ENCODE results near the gene SLC1A4.

SLC1A4 gene

DNA sequence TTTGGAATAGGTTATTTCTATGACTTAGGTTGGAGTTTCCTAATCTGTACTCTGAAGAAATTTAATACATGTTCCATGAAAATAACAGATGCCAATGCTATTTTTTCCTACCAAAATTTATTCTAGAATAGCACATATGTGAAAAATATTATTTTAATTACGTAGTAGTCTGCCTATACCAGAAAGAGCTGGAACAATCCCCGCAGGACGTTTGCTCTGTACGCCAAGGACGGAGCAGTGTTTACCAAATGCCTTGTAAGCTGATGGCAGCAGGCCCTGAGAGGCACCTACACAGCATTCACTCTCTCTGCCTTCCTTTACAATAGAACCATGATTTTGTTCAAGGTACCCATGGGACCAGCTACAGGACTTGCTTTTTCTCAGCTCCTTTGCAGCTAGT lies 16.8 kb upstream of the SLC1A4 start:
- H3K9me3 ChIP-seq (ENCODE audit: low read depth, low read length), result no peaks in the 10 kb centered on the region

DNA sequence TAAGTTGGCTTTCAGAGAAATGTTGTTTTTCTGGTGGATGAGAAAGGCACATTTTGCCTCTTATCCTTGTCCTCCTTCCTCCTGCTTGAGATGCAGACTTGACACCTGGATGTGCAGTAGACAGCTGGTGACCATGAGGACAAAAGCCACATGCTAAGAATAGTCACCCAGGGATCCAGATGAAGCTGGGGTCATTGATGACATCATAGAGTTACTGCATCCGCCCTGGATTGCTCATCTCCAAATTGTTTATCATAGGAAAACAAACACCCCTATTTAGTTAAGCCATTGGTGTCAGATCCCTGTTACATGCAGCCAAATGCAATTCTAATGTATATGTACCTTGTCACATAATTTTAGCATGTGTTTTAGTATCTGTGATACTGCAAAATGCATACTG lies 16.3 kb upstream of the SLC1A4 start:
- no peaks in the 10 kb centered on the region for H3K9me3 ChIP-seq (ENCODE audit: low read depth, low read length)
- no peaks in the 10 kb centered on the region for H3K36me3 ChIP-seq (ENCODE audit: insufficient read depth, low read length)
- no peak for TF ChIP-seq FOXP2 (optimal IDR thresholded peaks at IDR 0.05; ENCODE audit: control extremely low read depth, extremely low read length, insufficient read depth)
- TF ChIP-seq EZH2 (IDR thresholded peaks at IDR 0.05), result no peak
- no peak for TF ChIP-seq POLR2AphosphoS5 (IDR thresholded peaks at IDR 0.05; ENCODE audit: borderline replicate concordance, low read depth, low read length)
- H3K27ac ChIP-seq, result no peak overlapping the region
- no peak for DNase-seq (ENCODE audit: low read depth, low spot score)
- no peak overlapping the region for H3K9ac ChIP-seq (ENCODE audit: insufficient read length)
- no peak overlapping the region for H3K4me3 ChIP-seq

More for the DNA sequence above, 16.8 kb upstream of the SLC1A4 start:
- DNase-seq (ENCODE audit: low read depth, low spot score), result no peak
- no peak overlapping the region for H3K27ac ChIP-seq
- H3K9ac ChIP-seq (ENCODE audit: insufficient read length), result no peak overlapping the region
- no peaks in the 10 kb centered on the region for H3K36me3 ChIP-seq (ENCODE audit: insufficient read depth, low read length)
- no peak overlapping the region for H3K4me3 ChIP-seq
- TF ChIP-seq EZH2 (IDR thresholded peaks at IDR 0.05) (no peak), POLR2AphosphoS5 (IDR thresholded peaks at IDR 0.05; ENCODE audit: borderline replicate concordance, low read depth, low read length) (no peak), FOXP2 (optimal IDR thresholded peaks at IDR 0.05; ENCODE audit: control extremely low read depth, extremely low read length, insufficient read depth) (no peak)

DNA sequence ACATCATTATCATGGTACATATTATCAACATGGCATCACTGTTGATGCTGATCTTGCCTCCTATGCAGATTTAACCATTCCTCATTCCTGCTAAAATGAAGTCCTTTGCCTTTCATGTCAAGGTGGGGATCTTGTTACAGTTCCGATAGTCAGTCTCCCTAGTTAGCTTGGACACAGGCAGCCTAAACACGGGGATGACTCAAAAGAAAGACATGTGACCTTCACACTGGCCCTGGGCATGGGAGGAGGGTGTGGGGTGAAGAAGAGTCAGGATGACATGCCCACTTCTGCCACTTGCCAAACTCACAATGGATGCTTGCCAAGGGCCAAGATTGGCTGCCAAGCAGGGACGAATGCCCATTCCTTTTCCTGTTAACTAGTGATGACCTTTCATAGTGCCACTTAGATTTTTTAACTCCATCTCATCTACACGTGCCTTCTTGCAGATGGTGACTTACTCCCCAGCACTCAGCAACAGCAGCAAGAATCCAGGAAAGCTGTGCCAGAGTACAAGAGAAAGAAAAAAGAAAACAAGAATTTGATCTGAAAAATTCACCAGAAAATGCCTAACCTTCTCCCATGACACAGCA lies 13.9 kb upstream of the SLC1A4 start:
- H3K9me3 ChIP-seq (ENCODE audit: low read depth, low read length), result no peaks in the 10 kb centered on the region
- no peak overlapping the region for H3K27ac ChIP-seq
- DNase-seq (ENCODE audit: low read depth, low spot score), result no peak
- no peak overlapping the region for H3K9ac ChIP-seq (ENCODE audit: insufficient read length)
- TF ChIP-seq FOXP2 (optimal IDR thresholded peaks at IDR 0.05; ENCODE audit: control extremely low read depth, extremely low read length, insufficient read depth) (no peak), POLR2AphosphoS5 (IDR thresholded peaks at IDR 0.05; ENCODE audit: borderline replicate concordance, low read depth, low read length) (no peak), EZH2 (IDR thresholded peaks at IDR 0.05) (no peak)
- H3K4me3 ChIP-seq, result no peak overlapping the region
- H3K36me3 ChIP-seq (ENCODE audit: insufficient read depth, low read length), result no peaks in the 10 kb centered on the region

DNA sequence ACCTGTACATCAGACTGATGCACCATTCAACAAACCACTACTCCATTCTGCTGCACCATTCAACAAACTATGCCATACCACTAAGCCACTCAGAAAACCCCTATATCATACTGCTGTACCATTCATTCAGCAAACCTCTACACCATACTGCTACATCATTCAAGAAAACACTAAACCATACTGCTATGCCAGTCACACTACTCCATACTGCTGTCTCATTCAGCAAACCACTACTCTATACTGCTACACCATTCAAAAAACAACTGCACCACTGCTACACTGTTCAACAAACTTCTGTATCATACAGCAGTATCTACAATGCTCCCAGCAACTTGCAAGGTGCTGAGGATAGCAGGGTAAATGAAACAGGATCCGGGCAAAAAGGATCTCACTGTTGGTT lies 12.9 kb upstream of the SLC1A4 start:
- Histone ChIP-seq H3K4me3 (no peak overlapping the region), H3K9ac (ENCODE audit: insufficient read length) (no peak overlapping the region), H3K27ac (no peak overlapping the region), H3K36me3 (ENCODE audit: insufficient read depth, low read length) (no peaks in the 10 kb centered on the region), H3K9me3 (ENCODE audit: low read depth, low read length) (no peaks in the 10 kb centered on the region)
- no peak for DNase-seq (ENCODE audit: low read depth, low spot score)
- TF ChIP-seq EZH2 (IDR thresholded peaks at IDR 0.05) (no peak), FOXP2 (optimal IDR thresholded peaks at IDR 0.05; ENCODE audit: control extremely low read depth, extremely low read length, insufficient read depth) (no peak), POLR2AphosphoS5 (IDR thresholded peaks at IDR 0.05; ENCODE audit: borderline replicate concordance, low read depth, low read length) (no peak)

DNA sequence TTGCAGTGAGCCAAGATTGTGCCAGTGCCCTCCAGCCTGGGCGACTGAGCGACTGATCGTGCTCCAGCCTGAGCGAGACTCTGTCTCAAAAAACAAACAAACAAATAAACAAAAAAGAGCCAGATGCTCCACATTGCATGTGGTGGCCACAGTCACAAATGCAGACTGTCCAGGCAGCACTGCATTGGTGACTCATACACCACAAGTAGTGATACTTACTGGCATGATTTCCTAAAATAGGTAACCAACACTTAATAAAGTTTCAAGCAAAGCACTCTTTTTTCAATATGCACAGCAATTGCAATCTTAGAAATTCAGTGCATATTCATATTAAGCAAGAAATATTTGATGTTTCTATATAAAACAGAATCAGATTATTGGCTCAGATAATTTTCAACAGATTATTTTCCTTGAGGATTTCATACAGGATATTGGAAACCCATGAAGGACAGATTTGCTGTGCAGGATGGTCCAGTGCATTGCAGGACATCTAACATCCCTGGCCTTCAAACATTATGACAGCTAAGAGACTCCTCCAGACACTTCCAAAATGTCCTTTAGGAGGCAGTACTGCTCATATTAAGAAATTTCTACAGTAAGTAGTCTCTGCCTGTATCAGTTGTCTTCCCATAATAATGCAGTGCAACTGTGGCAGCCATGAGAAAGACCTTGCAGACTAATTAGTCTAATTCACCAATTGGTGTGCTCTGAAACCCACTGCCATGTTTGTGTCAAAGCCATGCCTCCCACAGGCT lies 10.5 kb upstream of the SLC1A4 start:
- Histone ChIP-seq H3K9ac (ENCODE audit: insufficient read length) (no peak overlapping the region), H3K4me3 (no peak overlapping the region), H3K9me3 (ENCODE audit: low read depth, low read length) (no peaks in the 10 kb centered on the region), H3K36me3 (ENCODE audit: insufficient read depth, low read length) (no peaks in the 10 kb centered on the region), H3K27ac (no peak overlapping the region)
- DNase-seq (ENCODE audit: low read depth, low spot score), result no peak
- TF ChIP-seq POLR2AphosphoS5 (IDR thresholded peaks at IDR 0.05; ENCODE audit: borderline replicate concordance, low read depth, low read length), result no peak
- no peak for TF ChIP-seq EZH2 (IDR thresholded peaks at IDR 0.05)
- no peak for TF ChIP-seq FOXP2 (optimal IDR thresholded peaks at IDR 0.05; ENCODE audit: control extremely low read depth, extremely low read length, insufficient read depth)

DNA sequence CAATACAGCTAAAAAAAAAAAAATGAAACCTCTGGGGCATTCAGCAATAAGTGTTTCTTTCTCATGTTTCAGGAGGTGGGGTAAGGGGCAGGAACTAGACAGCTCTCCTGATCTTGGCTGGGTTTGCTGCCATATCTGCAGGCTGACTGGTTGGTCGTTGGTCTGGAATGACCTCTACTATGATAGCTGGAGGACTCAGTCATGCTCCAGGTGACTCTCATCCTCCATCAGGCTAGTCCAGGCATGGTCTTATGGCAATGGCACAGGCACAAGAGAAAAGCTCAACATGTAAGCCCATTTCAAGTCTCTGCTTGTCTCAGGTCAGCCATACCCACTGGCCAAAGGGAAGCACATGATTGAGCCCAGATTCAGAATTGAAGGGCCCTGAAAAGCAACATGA lies 9.5 kb upstream of the SLC1A4 start:
- H3K9ac ChIP-seq (ENCODE audit: insufficient read length), result no peak overlapping the region
- TF ChIP-seq POLR2AphosphoS5 (IDR thresholded peaks at IDR 0.05; ENCODE audit: borderline replicate concordance, low read depth, low read length) (no peak), FOXP2 (optimal IDR thresholded peaks at IDR 0.05; ENCODE audit: control extremely low read depth, extremely low read length, insufficient read depth) (no peak), EZH2 (IDR thresholded peaks at IDR 0.05) (no peak)
- no peak for DNase-seq (ENCODE audit: low read depth, low spot score)
- H3K9me3 ChIP-seq (ENCODE audit: low read depth, low read length), result no peaks in the 10 kb centered on the region
- H3K27ac ChIP-seq, result no peak overlapping the region
- H3K4me3 ChIP-seq, result no peak overlapping the region
- H3K36me3 ChIP-seq (ENCODE audit: insufficient read depth, low read length), result no peaks in the 10 kb centered on the region

DNA sequence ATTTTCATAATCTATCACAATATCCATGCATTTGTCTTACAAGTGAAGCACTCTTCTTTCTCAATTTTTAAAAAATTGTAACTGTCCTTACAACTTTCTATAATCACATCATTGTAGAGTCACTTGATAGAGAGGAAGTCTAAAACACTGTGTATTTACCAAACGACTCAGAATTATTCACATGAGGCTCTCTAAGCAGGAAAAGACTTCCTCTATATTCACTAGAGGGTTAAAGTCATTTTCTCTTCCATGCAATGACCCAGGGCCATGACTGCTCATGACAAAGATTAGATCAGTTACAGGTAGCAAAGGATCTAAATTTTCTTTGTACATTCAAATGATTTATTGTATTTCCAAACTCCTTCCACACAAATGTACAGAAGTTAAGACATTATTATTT lies 9.0 kb upstream of the SLC1A4 start:
- Histone ChIP-seq H3K4me3 (no peak overlapping the region), H3K27ac (no peak overlapping the region), H3K9me3 (ENCODE audit: low read depth, low read length) (no peaks in the 10 kb centered on the region), H3K9ac (ENCODE audit: insufficient read length) (no peak overlapping the region), H3K36me3 (ENCODE audit: insufficient read depth, low read length) (no peaks in the 10 kb centered on the region)
- no peak for DNase-seq (ENCODE audit: low read depth, low spot score)
- no peak for TF ChIP-seq POLR2AphosphoS5 (IDR thresholded peaks at IDR 0.05; ENCODE audit: borderline replicate concordance, low read depth, low read length)
- TF ChIP-seq FOXP2 (optimal IDR thresholded peaks at IDR 0.05; ENCODE audit: control extremely low read depth, extremely low read length, insufficient read depth), result no peak
- no peak for TF ChIP-seq EZH2 (IDR thresholded peaks at IDR 0.05)

DNA sequence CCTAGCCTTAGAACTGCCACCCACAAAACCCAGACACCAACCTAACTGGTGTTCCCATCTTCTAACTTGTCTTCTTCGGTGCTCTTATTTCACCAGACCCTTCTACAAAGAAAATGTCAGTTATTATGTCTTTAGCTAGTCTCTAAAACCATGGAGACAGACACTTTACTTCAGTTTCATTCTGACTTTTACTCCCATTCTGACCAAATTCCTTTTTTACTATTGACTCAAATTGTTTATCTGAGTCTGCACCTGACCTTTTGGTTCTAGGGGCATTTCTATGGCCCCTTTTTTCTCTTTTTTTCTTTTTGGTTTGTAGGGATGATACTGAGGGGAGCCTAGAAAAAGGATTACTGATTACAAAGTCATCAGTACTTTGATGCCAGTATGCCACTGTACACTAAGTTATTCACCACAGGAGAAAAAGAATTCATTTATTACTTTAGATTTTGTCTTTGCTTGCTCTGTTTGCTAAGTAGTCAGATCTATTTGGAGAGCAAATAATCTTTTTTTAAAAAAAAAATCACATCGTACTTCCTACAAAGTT lies 6.8 kb upstream of the SLC1A4 start:
- no peak overlapping the region for H3K9ac ChIP-seq (ENCODE audit: insufficient read length)
- no peaks in the 10 kb centered on the region for H3K36me3 ChIP-seq (ENCODE audit: insufficient read depth, low read length)
- H3K9me3 ChIP-seq (ENCODE audit: low read depth, low read length), result no peaks in the 10 kb centered on the region

More for the DNA sequence above, 6.8 kb upstream of the SLC1A4 start:
- Histone ChIP-seq H3K4me3 (no peak overlapping the region), H3K27ac (no peak overlapping the region)
- DNase-seq (ENCODE audit: low read depth, low spot score), result no peak
- no peak for TF ChIP-seq EZH2 (IDR thresholded peaks at IDR 0.05)
- TF ChIP-seq POLR2AphosphoS5 (IDR thresholded peaks at IDR 0.05; ENCODE audit: borderline replicate concordance, low read depth, low read length), result no peak
- no peak for TF ChIP-seq FOXP2 (optimal IDR thresholded peaks at IDR 0.05; ENCODE audit: control extremely low read depth, extremely low read length, insufficient read depth)

All from SK-N-MC (cell line).